Kidney glomerular epithelial cell (primary cell): Measurements from ENCODE around the gene RREB1.
A peak's percentile ranks its signal among the peaks of the same experiment; 100 is the strongest.
"Not testable (repeated sequence)": the region's sequence is repeated elsewhere in the genome, so short reads cannot be mapped to it uniquely, and the experiment has no call there.

ENCODE experiments used
- DNase-seq: peaks from one replicate; lab custom pipeline; 2025; lab: John Stamatoyannopoulos, UW

Gene RREB1

DNA sequence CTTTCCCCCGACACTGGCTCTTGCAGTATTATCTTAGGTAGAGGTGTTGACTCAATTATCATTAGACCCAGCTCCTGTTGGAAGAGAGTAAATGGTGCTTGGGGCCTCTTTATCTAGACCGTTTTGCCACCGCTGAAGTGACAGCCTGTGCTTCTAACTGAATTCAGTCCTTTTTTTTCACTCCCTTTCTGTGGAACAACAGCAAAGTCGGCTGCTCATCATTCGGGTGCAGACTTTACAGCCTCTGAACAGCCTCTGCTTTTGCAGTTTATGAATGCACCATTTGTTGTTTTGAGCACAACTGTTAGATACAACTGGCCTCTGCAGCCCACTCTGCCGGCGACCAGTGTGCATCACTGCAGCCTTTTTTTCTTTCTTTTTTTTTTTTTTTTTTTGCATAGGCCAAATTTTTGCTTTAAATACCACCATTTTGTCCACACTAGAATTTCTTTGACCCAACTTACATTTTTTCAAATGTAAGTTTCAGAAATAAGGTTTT, 35.8 kb downstream of the RREB1 start:
- no peak for DNase-seq

DNA sequence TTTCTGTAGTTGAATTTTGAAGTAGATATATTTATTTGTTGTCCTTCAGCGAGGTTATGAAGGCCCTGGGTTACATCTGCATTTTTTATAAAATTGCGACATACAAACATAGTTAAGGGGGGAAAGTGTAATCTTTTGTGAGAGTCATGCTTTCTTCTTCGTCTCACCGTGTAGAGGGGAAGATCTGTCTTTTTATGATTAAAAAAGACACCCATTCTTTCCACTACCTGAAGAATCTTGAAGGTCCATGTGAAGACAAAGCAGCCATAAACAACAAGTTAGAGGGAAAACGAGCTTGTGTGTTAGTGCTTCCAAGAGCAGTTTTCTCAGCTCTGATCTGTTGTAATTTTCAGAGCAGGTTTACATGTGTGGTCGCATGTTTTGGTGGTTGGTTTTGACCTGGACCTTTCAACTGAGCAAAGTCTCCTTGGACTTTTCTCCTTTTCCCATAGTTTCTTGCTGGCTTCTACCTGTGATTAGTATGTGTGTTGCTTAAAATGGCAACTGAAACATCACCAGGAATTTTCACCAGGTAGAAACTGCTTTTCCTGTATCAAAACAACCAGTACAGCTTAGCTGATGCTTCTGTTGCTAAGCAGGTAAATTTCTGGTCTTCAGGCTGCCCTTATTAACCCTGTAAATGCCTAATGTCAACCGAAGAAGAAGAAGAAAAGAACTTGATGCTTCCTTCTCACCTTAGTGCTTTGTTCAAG, 37.3 kb downstream of the RREB1 start:
- no peak for DNase-seq

DNA sequence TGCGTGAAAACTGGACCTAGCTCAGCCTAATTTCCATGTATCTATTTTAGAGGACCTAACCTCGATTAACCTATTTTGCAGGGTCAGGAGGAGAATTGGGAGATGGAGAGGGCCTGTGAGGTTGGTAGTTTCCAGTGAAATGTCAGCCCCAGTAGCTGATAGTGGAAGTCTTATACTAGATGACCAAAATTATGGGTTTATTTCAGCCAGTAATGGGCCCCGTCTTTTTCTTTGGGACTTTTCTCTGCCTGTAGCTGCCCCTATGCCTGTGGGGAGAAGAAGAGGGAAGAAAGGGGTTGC, 37.8 kb downstream of the RREB1 start:
- no peak for DNase-seq

DNA sequence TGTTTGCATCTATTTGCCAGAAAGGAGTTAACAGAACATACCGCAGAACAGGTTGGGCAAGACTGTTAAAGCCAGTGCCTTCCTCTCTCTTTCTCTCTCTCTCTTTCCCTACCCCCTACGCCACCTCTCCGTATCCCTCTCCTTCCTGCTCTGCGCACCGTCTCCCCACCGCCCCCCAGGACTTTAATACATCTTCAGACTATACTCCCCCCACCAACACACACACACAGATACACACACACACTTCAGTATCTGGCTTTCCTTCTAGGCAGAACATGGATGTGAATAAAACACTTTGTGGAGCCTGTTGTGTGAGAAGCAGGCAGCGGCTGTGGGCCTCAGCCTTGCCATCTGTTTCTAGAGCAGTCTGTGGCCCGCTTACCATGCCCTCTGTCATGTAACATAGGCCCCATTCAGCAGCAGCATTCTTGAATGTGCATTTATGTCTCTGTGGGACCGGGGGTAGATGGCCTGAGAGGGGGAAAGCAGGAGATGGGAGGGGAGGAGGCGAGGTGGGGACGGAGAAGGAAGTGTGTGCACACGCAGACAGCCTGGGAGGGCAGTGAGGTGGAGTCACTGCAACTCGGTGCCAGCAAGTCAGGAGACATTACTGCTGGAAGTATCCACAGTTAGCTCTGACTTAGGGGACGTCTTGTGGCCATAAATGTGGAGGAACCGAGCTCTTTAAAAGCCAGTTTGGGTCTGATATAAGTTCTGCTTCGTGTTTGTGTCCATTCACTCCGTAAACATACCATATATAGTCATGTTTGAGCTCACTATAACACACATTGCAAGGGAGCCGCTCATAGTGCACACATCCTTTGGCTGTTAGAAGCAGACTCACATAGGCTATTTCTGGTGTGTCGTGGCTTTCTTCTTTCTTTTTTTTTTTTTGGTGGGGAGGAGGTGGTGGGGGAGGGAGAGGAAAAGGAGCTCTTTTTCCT, 38.4 kb downstream of the RREB1 start:
- DNase-seq: no peak

DNA sequence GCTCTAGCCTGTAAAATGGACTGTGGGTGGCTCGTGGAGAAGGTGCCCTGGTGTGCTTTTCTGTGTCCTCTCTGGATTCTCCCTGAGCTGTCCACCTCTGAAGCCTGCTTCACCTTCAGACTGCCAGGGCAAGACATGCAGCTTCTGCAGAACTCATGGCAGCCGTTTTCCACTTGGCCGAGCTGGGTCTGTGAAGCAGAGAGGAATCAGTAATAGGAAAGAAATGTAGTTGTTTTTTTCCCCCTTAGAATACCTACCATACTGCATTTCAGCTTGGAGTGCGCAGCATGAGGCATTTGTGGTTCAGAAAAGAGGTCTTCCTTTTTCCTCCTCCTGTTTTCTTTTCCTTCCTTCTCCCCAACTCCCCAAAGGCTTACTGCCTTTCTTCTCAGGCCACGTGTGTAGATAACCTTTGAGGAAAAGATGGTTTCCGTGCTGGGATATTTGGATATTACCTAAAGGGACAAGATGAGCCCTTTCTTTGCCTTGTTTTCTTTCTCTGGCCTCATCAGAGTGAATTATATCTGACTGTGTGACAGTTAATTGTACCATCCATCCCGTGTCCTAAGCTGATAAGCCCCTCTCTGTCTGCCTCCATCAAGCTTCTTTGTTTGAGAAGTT, 39.4 kb downstream of the RREB1 start:
- DNase-seq: peak; percentile 72

DNA sequence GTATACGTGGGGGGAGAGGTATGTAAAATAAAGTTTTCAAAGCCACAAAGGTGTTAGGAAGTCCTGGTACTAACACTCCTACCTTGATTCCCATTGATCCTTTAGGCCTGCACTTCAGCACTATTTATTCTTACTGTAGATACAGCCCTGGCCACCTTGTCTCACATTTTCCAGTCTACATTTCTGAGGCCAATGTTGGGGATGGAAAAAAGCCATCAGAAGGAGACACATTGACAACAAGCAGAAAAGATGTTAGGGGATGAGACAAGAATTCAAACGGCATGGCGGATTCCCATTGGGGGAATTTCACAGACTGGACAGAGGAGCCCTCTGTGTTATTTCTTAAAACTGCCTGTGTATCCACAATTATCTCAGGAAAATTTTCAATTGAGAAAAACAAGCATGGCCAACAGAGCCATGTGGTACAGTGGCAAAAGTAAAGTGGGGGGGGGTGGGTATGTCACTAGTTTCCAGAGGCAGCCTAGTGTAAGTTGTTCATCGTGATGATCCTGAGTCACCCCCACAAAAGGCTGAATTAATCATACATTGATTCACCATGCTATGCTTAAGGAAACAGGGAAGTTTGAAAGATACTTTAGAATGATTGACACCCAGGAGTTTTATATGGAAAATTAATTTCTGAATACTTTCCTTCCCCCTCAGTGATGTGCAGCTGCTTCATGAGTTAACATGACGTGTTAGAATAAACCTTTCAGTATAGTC, 40.5 kb downstream of the RREB1 start:
- peak; percentile 75 for DNase-seq

DNA sequence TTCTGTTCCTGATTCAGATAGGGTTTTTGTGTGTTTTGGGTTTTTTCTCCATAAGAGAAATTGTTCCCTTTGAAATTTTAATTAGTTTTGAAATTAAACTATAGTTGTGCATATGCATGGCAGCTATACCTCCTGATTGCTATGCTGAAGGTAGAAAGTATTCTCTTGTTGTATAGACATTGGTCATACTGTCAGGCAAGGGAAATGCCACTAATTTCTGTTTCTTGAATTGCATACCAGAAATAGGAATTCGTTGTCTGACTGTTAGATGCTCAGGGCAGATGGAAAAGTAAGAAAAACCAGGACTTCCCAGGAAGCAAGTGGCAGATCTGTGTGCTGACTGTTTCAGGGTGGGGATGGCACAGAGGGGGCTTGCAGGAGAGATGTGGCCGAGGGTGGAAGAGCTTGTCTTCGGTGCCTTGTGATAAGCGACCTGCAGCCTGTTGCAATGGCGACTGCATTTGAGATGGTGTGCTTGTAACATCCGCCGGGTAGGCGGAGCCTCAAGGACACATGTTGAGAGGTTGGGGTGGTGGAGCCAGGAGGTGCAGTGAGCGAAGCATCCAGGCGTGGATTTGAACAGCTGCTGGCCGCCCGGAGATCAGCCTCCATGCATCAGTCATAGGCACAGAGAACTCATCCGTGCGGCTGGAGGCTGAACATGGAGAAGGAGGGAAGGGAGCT, 42.8 kb downstream of the RREB1 start:
- no peak for DNase-seq

DNA sequence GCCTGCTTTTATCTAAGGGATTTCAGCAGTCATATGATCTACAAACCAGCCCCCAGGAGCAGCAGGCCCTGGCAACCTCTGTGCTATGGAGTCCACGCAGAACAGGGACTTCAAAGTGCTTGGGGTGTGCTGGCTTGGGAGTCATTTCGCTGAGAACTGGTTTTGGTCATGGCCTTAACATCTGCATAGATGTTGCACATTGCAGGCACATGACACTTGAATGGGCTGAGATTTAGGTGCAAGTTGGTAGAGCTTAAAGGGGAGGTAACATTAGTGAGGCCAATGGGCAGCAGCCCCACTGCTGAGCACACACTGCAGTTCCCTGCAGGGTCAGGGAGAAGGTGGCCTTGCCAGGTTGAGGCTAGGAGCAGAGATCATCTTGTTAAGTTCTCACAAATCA, 43.6 kb downstream of the RREB1 start:
- DNase-seq: no peak

DNA sequence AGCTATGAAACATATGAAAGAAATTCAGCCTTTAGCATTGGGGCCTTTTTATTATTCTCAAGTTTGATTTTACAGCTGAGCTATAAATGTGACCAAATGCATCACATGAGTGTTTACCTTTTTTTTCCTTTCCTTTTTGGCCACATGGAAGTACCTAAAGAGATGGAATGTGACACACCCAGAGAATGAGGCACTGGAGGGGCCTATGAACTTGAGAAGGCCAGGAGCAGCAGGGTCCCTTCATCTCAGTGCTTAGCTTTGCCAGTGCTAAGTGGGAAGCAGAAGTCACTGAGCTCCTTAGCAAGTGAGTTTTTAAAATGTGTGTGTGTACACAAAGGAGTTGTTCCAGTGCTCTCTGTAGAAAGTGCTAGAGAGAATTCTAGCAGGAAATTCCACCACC, 44.7 kb downstream of the RREB1 start:
- no peak for DNase-seq

DNA sequence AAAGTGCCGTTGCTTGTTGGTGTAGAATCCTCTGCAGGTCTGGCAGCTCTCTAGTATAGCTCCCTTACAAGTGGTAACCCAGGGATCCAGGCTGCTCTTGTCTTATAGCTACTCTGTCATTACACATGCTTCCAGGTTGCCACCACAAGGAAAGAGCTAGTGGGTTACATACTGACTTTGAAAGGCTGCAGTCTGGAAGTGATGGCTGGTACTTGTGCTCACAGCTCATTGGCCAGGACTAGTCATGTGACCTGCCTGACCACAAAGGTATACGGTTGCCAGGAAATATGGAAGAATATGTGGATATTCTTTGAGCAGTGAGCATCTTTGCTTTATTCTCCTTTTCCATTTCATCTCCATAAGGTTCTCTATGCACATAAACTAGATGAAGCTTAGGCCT, 46.0 kb downstream of the RREB1 start:
- no peak for DNase-seq

DNA sequence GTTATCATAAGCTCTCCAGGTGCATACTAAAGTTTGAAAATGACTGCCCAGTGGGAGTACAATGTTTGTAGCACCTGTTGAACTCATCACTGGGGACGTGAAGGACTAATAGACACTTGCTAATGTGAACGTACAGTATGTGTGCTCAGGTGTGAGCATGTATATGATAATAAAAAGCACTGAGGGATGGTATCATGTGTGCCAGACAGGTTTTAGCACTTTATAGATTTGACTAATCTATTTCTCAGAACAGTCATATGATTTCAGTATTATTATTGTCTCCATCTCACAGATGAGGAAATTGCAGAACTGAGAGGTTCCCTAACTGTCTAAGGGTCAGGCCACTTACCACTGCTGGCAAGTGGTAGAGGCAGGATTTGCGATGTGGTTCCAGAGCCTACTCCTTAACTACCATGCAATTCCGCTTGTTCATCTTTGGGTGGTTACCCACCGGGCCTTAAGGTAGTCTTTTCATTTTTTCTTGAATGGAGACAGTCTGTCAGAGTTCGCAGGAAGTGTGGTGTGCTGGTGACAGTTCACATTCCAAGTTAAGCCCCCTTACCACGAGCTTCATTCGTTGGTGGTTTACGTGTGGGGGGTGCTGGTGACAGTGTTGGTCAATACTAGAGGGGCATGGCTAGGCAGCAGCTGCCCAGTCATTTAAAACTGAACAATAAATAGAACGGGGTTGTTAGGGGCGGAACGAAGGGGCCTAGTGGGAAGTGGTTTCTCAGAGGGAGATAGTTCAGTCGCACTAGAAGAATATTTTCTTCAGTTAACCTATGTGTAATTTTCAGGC, 46.8 kb downstream of the RREB1 start:
- DNase-seq: no peak

DNA sequence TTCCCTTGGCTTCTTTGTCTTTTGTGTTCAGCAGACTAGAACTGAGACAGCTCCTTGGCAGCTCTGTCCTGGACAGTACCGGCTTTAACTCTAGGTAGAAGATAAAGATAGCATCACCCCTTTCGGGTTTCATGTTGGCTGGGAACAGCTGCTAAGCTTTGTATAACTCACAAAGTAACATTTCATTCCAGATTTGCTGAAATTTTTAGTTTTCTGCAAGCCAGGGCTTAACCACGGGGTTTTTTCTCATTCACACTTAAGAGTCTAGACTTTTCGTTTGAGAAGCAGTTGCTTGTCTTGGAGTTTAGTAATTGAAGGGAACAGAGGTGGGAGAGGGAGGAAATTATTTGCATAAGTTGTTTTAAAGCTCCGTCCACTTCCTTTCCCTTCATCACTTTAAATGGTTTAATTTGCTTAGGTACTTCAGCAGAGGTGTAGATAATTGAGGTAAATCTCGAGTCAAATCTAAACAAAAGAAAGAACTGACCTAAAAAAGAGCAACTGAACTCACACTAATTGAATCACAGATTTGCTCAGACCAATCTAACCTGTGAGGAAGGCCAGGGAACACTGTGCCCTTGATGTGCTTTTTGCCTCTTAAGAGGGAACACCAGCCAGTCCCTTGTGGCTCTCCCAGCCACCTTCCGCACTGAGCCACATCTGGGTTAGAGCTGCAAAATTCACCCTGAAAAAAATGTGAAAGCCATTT, 48.3 kb downstream of the RREB1 start:
- no peak for DNase-seq

DNA sequence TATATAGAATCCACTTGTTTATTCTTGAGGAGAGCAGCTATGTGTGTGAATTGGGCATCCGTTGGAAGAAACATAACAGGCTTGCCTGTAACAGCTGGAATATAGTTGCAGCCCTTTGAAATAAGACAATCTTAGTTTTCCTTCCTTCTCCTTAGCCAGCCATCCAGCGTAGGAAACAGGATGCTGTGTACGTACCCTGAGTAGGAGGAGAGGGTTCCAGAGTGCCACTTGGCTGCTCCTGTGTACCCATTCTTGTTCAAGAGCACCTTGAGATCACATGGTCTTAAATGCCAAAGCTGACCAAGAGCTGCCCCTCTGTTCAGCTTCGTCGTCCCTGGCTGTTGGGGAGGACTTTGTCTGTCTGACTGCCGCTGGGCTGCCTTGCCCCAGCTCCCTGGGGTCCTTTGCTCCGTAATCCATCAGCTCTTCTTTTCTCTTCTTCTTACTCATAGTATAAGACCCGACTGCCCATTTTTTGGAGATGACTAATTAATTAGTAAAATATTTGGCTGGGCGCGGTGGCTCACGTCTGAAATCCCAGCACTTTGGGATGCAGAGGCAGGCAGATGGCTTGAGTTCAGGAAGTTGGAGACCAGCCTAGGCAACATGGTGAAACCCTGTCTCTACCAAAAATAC, 49.0 kb downstream of the RREB1 start:
- no peak for DNase-seq

DNA sequence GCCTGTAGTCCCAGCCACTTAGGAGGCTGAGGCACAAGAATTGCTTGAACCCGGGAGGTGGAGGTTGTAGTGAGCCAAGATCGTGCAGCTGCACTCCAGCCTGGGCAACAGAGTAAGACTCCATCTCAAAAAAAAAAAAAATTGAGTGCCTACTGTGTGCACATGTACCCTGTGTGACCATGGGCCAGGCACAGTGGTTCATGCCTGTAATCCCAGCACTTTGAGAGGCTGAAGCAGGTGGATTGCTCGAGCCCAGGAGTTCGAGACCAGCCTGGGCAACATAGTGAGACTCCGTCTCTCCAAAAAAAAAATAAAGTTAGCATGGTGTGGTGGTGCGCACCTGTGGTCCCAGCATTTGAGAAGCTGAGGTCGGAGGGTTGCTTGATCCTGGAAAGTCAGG, 49.5 kb downstream of the RREB1 start:
- DNase-seq: not testable (repeated sequence)

DNA sequence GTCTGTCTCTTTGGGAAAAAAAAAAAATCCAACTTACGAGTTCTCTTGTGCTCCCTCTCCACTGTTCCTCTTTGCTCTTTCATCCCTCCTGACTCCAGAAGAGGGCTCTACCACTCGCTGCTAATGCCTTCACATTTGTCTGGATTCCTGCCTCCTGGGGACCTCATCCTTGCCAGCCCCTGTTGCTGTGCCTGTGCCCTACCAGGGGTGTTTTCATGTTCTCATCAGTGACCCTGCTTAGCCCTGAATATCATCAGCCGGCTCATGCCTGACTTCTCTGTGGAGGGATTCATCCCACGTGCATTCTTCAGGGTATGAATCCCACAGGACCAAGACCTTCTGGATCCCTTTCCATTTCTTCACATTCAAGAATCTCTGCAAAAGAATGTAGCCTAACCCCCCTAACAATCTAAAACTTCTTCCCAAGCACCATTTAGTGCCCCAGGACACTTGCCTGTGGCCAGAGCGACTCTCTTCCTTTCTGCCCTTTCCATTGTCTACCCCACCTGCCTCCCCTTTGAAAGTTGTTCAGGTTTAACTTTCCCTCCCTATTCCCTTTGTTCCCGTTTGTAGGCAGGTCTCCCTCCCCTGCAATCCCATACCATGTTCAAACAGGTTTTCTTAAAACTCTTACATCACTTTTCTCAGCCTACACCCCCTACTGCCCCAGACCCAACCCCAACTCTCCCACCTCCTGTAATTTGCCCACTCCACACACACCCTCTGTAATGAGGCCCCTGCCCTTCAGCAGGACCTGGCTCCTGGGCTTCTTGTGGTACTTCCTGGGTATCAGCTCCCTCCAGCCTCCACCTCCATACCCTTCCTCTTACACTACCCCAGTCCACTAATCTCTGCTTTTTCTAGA, 50.2 kb downstream of the RREB1 start:
- DNase-seq: peak; percentile 37

DNA sequence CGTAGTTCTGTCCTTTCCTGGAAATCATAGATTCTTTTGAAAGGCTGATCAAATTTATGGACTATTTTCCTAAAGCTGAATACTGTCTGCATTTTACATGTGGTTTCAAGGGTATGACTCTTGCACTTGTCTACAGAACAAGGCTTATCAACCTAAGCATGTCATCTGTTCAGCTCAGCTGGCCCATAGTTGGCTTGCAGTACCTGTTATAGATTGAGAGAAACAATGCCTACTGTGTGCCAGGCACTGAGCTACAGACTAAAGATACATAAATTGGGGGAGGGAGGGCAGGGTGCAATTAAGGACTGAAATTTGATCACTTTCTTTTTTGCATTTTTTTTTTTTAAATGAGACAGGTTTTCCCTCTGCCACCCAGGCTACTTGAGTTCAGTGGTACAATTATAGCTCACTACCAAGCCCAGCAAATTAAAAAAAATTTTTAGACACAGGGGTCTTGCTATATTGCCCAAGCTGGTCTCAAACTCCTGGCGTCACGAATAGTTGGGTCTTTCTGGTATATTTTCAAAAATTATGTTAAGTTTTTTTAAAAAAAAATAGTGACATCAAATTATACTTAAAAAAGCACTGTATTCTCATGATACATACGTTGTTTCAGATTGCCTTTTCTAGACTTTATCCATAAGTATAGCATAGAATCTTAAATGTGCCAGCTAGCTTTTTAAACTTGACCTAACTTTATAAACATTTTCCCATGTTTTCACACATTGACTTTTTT, 52.2 kb downstream of the RREB1 start:
- no peak for DNase-seq

DNA sequence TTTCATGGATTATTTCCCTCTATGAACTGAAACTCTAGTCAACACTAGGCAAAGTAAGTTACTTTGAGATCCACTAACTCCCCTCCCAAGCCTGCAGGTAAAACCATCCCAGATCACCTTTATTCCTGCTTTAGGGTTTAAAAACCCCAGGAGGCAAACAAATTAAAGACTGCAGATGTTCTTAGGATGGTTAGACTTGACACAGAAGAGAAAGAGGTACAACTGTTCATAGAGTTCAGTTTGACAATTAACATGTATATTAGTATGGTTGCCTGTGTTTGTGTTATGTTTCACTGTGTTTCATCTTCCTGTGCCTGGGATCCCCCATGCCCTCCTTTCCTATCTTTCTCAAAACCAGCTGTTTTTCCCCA, 53.5 kb downstream of the RREB1 start:
- DNase-seq: no peak

DNA sequence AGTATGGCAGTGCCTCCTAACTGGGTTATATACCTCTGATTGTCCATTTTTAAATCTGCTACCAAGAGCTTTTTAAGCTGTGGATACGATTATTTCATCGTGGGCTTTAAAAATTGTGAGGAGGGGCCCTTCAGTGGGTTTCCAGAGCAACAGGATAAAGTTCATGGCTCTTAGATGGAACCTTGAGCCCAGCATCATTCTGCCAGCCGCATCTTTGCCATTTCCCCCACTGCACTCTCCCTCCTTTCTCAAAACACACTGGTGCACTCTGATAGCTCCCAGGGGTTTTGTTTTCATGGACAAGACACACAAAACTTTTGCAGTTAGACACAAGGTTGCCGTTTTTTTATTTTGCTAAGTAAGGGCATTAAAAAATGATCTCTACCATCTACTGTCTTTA, 54.1 kb downstream of the RREB1 start:
- no peak for DNase-seq
